AG04449 (cell line): ENCODE data around the gene PRDM4.
"Not testable (repeated sequence)": the region's sequence is repeated elsewhere in the genome, so short reads cannot be mapped to it uniquely, and the experiment has no call there.

Experiments used
- CTCF ChIA-PET: fragments of 350-600 bp; formaldehyde crosslinking; extraction: SDS; loops from one replicate; lab custom pipeline; 2021; ENCODE audit warnings: antibody characterized with exemption; lab: Yijun Ruan, JAX
- POLR2A ChIA-PET: fragments of 400-600, 350-600 bp; formaldehyde crosslinking; extraction: SDS; loops from one replicate; lab custom pipeline; 2020; ENCODE audit warnings: antibody characterized with exemption, inconsistent platforms; lab: Yijun Ruan, JAX
- DNase-seq: peaks from one replicate; pipeline ENCODE4 v3.0.0-alpha.2; 2010; ENCODE audit warnings: low read depth, low spot score
- H3K4me3 ChIP-seq: 2 replicates; pipeline ENCODE4 v1.5.1; 2011; ENCODE audit warnings: low read depth, mild to moderate bottlenecking, control low read depth, low read length
- TF ChIP-seq, protein P1 (sequence below): IDR thresholded peaks from one replicate; pipeline ENCODE4 v1.5.1; 2011; ENCODE audit warnings: mild to moderate bottlenecking, moderate library complexity, low read length, control low read depth, inconsistent platforms; ENCODE audit not compliant: insufficient read depth; ENCODE audit errors: missing control alignments

Gene PRDM4

DNA sequence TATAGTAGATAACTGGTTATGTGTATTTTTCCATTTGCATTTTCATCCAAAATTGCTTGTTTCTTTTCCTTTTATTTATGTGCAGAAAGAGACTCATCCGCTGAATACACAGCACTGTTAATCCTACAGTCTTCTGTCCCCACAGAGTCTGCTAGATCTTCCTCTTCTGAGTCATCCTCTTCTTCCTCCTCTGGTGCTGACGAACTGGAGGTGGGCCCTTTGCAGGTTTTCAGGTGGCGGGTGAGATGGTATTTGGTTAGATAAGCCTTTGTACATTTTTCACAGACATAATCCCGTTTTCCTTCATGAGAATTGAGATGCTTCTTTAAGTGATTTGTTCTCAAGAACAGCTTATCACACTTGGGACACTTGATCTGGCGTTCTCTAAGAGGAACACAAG is 26.8 kb downstream of the PRDM4 start:
- TF ChIP-seq, protein P1, sequence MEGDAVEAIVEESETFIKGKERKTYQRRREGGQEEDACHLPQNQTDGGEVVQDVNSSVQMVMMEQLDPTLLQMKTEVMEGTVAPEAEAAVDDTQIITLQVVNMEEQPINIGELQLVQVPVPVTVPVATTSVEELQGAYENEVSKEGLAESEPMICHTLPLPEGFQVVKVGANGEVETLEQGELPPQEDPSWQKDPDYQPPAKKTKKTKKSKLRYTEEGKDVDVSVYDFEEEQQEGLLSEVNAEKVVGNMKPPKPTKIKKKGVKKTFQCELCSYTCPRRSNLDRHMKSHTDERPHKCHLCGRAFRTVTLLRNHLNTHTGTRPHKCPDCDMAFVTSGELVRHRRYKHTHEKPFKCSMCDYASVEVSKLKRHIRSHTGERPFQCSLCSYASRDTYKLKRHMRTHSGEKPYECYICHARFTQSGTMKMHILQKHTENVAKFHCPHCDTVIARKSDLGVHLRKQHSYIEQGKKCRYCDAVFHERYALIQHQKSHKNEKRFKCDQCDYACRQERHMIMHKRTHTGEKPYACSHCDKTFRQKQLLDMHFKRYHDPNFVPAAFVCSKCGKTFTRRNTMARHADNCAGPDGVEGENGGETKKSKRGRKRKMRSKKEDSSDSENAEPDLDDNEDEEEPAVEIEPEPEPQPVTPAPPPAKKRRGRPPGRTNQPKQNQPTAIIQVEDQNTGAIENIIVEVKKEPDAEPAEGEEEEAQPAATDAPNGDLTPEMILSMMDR: no peak
- ChIA-PET CTCF (no interaction called here), POLR2A (no interaction called here)
- no peak overlapping the region for H3K4me3 ChIP-seq
- DNase-seq: no peak

DNA sequence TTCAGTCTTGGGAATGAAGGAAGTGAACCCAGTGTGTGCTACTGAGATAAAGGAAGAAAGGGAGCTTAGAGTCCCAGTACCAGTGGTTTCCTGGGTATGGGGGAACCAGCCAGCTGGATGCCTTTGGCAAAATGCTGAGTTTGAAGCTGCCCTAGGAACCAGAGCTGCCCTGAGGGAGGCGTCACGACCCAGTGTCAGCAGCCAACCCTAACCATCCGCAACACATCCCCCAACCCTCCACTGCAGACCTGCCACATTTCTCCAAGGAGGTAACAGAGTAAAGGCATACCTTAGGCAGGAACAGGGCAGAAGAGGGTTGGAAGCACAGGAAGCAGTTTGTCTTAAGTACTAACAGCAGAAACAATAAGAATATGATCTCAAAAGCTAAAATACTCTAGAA is 28.6 kb downstream of the PRDM4 start:
- CTCF ChIA-PET: no interaction called here
- TF ChIP-seq, protein P1: no peak
- DNase-seq: no peak
- POLR2A ChIA-PET: no interaction called here
- H3K4me3 ChIP-seq: no peak overlapping the region

DNA sequence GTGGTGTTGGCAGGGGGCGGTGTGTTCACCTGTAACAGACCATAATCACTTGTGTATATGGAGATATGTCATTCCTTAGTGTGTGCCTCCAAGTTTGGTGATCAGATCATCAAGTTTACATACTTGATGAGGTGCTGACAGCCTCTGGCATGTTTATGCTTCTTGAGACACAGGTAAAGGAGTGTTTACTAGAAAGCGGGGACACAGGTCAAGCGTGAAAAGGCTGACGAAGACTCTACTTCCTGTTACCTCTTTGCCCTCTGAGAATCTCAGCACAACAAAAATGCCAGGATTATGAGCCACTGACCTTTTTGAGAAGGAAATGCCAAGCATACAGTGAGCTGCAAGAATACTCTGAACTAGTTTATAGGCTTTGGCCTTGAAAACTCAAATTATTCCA is 29.6 kb downstream of the PRDM4 start:
- TF ChIP-seq, protein P1: no peak
- ChIA-PET POLR2A (no interaction called here), CTCF (no interaction called here)
- DNase-seq: no peak
- H3K4me3 ChIP-seq: no peak overlapping the region

DNA sequence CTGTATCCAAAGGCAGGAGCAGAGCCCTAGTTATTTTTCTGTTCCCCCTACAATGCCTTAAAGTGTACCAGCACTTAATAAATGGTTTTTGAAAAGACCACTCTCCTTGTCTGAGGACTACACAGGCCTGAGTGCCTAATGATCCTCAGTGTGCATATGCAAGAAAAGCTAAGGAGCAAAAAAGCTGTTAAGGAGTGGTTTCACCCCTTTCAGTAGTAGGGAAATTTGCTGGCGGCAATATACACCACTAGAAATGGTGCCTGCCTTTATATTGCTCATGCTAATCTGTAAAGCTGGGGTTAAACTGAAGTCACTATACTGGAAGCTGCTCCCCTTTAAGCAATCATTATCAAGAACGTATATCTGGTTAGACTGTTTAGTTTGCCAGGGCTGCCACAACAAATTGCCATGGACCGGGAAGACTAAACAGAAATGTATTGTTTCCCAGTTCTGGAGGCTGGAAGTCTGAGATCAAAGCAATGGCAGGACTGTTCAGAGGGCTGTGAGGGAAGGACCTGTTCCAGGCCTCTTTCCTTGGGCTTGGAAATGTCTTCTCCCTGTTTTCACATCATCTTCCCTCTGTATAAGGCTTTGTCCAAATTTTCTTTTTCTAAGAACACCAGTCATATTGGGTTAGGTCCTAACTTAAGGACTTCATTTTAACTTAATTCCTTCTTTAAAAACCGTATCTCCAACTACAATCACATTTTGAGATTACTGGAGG is 30.2 kb downstream of the PRDM4 start:
- POLR2A ChIA-PET: no interaction called here
- TF ChIP-seq, protein P1: no peak
- no peak for DNase-seq
- CTCF ChIA-PET: no interaction called here
- no peak overlapping the region for H3K4me3 ChIP-seq

DNA sequence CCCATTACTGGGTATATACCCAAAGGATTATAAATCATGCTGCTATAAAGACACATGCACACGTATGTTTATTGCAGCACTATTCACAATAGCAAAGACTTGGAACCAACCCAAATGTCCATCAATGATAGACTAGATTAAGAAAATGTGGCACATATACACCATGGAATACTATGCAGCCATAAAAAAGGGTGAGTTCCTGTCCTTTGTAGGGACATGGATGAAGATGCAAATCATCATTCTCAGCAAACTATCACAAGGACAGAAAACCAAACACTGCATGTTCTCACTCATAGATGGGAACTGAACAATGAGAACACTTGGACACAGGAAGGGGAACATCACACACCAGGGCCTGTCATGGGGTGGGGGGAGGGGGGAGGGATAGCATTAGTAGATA is 33.2 kb downstream of the PRDM4 start:
- POLR2A ChIA-PET, DNase-seq, CTCF ChIA-PET, H3K4me3 ChIP-seq: not testable (repeated sequence)

DNA sequence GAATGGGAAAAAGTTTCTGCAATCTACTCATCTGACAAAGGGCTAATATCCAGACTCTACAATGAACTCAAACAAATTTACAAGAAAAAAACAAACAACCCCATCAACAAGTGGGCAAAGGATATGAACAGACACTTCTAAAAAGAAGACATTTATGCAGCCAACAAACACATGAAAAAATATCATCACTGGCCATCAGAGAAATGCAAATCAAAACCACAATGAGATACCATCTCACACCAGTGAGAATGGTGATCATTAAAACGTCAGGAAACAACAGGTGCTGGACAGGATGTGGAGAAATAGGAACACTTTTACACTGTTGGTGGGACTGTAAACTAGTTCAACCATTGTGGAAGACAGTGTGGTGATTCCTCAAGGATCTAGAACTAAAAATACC is 33.6 kb downstream of the PRDM4 start:
- H3K4me3 ChIP-seq, POLR2A ChIA-PET, DNase-seq, CTCF ChIA-PET: not testable (repeated sequence)

DNA sequence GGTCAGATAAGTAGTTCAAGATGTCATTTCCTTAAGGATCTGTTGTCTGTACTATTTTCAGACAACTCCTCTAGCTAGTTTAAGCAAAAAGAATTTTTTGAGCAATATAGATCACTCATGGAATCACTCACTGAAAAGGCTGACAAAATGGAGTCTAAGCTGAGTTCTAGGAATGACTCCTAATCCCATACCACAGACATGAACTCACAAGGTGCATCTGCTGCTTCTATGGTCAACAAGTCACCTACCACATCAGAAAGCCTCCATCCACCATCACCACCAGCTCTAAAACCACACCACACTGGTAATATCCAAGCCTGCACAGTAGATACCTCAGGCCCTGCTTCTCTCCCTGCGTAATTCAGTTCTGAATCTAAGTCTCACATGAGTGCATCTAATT is 42.3 kb downstream of the PRDM4 start:
- POLR2A ChIA-PET: no interaction called here
- no peak overlapping the region for H3K4me3 ChIP-seq
- CTCF ChIA-PET: no interaction called here
- TF ChIP-seq, protein P1: no peak
- DNase-seq: no peak
